RKO (cell line): ENCODE measurements around the gene ARHGAP8.
"Not testable (repeated sequence)": the region's sequence is repeated elsewhere in the genome, so short reads cannot be mapped to it uniquely, and the experiment has no call there.

Experiments
- DNase-seq: peaks from one replicate; pipeline ENCODE4 v3.0.0-alpha.2; 2016; ENCODE audit warnings: low spot score

The ARHGAP8 gene

DNA sequence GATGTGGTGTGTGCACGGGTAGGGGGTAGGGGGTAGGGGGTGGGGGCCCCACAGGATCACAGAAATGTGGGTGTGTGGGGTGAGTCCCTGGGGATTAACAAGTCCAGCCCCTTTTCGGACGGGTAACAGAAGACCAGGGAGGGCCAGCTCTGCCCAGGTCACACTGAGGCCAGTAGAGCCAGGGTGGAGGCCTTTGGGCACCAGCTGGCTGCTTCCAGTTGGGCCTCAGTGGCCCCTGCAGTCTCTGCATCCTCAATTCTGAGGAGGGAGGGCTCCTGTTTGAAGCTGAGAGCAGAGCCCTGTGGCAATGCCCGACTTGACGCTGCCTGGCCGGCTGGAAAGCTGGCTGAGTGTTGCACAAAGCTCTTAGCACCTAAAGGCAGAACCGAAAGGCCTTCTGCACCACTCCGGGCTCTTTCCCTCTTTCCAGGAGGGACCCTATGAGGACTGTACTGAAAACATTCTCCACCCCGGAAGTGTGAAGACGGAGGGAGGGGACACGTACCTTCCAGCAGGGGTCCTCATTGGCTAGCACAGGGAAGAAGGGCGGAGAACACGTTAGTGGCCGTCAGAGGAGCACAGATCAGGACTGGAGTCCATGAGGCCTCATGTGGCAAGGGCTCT is 137.0 kb downstream of the ARHGAP8 start:
- DNase-seq: no peak

DNA sequence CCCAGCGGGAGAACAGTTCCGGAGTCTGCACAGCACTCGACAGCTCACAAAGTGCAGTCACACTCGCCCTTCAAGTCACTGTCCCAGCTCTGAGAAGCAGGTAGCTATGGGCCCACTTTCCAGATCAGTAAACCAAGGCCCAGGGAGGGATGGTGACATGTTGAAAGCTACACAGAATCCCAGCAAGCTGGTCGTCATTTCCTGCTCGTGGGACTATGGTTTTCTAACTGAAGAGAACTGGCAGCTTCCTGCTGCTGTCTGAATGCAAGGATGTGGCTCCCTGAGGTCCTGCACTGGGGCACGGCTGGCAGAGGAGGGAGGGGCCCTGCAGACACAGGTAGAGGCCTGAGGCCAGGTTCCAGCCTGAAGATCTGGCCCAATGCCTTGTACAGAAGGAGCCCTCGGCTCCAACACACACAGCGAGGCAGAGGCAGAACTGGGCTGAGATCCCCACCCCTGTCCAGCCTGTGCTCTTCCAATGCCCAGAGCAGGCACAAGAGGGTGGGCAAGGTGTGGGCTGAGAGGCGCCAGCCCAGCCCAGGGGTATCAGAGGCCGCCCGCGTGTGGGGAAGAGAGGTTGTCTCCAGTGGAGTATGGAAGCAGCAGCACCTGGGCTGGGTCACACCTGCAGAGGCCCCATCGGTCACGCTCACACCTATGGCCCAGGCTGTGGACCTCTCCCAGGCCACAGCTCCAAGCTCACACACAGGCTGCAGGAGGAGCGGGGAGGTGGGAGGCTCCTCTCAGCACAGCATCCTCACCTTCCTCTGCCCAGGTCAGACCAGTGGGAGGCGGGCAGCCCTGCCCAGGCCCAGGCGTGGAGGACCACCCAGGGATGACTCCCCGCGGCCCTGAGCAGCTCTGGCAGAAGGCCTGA is 138.3 kb downstream of the ARHGAP8 start:
- no peak for DNase-seq

DNA sequence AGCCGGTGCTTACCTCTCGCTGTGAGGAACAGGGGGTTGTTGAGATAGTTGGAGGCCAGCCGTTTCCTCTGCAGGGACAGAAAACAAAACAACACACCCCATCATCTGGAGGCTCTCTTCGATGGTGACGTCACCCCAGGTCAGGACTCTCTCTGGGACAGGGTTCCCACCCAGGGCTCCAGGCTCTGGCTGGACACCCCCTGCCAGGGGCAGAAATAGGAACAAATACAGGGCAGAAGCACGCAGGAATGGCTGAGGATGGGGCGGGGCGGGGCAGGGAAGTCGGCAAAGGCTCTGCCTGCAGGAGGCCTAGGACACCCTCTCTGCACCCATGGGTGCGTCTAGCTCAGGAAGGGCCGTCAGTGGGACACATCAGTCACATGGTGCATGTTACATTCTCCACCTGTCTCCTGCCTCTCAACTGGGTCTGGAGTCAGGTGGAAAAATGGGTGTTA is 138.9 kb downstream of the ARHGAP8 start:
- DNase-seq: no peak

DNA sequence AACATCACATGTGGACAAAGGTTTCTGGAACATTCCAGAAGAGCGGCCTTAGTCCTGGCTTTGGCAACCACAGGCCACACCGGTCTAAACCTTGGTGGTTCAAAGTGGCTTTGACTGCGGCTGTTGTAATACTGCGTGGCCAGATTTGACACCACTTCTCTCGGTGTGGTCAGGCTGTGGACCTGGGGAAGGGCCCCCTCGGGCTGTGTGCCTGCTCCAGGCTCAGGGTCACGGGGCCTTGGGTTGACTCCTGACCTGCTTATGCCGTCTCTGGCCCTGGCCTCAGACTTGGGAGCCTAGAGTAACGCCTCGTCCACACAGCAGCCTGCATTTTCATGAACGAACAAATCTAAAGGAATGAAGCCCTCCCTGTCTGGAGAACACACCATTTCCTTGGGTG is 139.4 kb downstream of the ARHGAP8 start:
- DNase-seq: no peak

DNA sequence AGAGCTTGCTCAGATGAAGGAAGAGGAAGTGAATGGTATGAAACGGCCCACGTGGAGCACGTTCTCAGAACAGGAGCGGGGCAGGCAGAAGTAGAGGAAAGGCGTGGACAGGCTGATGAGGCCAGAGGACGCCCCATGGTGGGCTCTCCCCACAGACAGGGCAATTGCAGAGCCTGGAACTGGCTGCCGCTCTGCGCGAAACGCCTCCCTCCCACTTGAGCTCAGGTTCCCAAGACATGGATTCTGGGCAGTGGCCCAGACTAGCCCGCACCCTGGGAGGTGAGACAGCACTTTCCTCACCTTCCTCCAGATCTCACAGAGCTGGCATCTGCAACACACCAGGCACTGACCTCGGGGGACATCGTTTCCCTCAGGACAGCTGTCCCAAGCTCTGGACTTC is 139.9 kb downstream of the ARHGAP8 start:
- no peak for DNase-seq

DNA sequence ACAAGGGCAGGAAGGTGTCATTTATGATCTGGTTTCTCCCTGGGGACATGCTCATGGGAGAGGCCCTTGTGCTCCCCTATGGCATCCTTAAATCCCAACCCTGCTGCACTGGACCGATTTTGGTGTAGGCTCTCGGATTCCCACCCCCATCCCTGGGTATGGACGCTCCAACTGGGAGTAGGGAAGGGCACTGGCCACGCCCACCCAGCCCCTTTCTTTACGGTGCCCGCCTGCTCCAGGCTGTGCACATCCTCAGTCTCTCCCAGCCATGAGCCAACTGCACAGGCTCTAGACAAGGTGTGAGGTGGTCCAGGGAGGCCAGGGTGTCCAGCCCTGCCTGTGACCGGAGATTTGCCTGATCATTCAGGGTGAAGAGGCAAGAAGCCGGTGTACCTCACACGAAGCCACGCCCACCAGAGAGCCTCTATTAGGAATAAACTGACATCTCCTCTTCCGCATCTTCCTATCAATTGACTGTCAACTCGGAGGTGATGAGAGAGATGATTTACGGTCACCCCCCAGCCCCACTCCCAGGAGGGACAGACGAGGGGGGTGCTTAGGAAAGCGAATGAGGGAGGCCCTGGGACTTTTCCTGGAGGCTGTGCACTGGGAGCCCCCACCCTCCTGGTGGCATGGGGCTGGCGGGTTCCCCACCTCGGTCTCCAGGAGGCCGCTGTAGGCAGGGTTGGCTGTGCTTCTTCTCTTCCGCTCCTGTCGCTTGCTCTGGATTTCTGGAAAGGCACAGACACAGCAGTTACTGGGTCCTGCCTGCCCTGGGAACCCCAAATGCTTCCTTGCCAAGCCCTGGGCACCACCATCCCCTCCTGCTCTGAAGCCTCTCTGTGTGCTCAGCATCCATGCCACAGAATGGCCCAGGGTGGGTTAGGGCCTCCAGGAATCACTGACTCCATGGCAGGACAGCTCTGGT is 140.7 kb downstream of the ARHGAP8 start:
- no peak for DNase-seq

DNA sequence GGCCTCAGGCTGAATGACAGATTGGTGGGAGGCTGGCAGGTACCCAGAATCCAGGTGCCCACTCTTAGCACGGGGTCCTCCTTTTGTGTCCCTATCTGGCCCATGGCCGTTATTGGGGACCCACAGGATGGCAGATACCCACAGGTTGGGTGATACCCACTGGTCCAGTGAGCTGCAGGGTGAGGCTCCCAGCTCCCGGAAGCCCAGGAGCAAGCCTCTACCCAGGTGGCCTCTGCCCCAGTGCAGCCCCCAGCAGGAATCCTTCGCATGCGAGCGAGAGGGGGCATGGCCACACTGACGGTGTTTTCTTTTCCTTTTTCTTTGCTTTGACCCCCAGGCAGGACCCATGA is 141.3 kb downstream of the ARHGAP8 start:
- DNase-seq: no peak

DNA sequence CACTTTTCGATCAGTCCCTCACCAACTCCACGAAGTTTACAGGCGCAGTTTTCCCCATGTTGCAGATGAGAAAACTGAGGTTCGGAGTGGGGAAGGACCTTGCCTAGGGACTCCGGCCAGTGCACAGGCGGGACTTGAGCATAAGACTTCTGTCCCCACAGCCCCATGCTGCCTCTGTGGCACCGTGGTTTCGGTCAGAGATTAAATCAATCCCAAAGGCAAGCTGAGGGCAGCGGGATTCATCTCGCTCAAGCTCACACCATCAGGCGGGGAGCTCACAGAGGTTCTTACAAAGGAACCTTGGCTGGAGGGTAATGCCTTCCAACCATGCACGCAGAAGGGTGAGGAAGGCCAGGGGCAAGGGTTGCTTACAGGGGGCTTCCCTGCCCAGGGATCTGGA is 141.9 kb downstream of the ARHGAP8 start:
- DNase-seq: no peak

DNA sequence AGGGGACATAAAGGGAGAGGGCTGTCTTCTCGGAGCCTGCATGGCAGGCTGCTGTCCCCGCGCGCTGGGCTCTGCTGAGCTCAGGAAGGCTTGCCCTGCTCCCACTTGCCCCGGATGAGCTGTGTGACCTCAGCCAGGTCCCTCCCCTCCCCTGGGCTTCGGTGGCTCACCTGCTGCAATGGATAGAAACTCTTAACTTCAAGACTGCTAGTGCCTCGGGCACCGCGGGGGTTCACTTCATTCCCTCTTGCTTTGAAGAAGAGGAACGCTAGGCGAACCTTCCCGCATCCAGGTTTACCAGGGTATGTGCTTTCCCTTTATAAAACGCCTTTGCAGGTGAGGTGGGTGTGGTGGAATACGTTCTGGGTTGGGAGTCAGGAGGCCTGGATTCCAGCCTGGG is 142.4 kb downstream of the ARHGAP8 start:
- DNase-seq: no peak

DNA sequence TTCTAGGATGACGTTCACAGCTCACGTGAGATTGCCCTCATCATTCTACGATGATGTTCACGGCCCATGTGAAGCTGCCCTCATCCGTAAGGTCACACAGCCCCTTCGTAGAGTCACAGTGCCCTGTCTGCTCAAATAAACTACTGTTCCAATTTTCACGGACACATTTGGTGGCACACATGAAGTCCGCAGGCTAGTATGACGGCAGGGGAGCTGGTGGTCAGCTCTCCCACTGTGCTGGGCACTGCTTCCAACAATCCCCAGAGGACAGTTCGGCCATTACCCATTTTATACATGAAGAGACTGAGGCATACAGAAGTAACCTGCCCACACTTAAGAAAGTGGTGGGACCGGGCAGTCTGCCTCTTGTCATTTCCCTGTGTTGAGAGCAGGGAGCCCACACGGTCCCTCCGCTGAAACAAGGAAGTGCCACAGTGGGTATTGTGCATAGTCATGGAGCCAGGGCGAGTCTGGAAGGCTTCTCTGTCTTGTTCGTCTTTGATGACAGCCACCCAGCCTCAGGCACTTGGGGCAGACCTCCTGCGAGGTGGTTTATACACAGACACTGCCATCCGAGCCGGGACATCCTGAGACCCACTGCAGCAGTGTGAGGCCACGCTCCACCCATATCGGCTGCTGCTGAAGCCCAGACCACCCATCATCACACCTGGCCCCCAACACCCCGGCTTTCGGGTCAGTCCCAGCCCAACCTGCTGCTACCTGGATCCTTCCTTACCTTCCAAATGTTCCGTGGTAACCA is 143.1 kb downstream of the ARHGAP8 start:
- no peak for DNase-seq

DNA sequence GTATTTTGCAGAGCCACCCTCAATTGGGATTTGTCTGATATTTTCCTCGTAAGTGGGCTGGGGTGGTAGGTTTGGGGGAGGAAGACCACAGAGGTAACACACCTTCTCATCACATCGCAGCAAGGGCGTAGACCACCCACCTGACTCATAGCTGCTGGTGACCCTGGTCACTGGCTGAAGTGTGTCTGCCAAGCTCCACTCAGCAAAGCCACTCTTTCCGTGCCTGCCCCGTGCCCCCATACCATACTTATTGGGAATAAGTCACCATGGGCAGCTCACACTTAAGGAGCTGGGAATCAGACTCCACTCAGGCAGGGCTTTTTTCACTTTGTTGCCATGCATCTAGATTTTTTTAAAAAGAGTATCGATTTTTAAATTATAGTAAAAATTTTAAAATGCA is 145.9 kb downstream of the ARHGAP8 start:
- no peak for DNase-seq

DNA sequence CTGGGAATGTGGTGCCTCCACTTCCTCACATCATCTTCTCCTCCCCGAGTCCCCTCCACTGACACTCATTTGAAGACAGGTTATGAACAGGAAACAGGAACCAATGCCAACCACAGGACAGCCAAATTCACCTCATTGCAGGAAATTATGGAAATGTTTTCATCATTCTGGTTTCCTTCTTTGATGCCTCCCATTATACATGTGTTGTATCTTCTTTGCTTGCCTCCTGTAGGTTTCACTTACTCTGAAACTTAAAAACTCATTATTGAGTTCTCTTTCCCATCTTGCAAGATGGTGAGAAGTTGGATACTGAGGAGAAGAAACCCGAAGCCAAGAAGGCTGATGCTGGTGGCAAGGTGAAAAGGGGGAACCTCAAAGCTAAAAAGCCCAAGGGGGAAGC is 148.9 kb downstream of the ARHGAP8 start:
- no peak for DNase-seq

DNA sequence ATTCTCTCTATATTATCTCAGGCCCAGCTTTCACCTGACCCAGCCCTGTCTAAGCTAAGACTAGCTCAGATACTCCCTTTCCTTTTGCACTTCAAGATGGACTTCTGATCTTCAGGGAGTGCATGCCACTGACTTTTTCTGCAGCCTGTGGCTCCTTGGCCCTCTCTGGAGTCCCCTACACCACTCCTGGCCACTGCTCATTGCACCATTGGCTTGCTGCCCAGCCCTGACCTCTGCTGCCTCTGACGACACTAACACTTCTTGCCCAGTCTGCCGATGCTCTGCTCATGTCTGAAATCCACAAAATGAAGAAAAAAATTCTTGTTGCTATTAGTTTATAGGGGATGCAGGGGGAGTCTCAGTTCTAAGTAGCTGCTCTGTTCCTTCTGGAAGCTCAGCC is 150.8 kb downstream of the ARHGAP8 start:
- not testable (repeated sequence) for DNase-seq

DNA sequence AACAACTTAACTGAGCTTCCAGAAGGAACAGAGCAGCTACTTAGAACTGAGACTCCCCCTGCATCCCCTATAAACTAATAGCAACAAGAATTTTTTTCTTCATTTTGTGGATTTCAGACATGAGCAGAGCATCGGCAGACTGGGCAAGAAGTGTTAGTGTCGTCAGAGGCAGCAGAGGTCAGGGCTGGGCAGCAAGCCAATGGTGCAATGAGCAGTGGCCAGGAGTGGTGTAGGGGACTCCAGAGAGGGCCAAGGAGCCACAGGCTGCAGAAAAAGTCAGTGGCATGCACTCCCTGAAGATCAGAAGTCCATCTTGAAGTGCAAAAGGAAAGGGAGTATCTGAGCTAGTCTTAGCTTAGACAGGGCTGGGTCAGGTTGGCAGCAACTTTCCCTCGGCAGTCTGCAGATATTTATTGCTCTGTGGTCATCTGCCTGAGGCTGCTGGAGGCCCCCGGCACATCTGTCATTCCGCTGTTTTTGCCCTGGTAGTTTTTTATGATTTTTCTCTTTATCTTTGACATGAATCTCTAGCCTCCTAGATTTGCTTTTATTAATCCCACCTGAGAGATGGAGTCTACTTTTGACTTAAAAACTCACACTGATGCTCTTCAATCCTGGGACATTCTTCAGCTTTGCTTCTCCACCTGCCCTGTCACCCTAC is 152.2 kb downstream of the ARHGAP8 start:
- DNase-seq: not testable (repeated sequence)

DNA sequence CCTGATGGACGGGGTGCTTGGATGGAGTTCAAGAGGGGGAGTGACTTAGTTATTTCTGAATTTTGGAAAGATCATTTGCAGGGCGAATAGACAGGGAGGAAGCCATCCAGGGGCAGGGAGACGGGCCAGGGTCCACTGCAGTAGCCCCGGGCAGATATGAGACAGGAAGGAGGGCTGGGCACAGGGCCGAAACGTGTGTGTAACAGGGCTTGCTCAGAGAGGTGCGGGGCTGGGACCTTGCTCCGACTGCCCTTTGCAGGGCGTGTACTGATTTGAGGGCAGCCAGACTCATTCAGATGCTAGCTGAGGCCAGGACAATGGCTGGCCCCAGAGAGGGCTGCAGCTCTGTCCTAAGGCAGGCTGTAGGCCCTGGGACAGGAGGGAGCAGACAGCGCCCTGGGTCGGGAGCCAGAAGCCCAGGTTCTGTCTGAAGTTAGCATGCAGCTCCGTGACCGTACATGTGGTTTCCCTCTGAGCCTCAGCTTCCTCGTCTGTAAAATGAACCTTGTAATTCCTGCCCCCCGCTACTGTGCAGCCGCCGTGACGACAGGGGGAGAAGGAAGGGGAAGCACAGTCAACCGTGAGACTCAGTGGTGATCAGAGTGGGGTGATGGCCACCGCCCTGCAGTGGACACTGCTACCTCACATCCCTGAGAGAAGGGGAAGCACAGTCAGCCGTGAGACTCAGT is 154.0 kb downstream of the ARHGAP8 start:
- no peak for DNase-seq

DNA sequence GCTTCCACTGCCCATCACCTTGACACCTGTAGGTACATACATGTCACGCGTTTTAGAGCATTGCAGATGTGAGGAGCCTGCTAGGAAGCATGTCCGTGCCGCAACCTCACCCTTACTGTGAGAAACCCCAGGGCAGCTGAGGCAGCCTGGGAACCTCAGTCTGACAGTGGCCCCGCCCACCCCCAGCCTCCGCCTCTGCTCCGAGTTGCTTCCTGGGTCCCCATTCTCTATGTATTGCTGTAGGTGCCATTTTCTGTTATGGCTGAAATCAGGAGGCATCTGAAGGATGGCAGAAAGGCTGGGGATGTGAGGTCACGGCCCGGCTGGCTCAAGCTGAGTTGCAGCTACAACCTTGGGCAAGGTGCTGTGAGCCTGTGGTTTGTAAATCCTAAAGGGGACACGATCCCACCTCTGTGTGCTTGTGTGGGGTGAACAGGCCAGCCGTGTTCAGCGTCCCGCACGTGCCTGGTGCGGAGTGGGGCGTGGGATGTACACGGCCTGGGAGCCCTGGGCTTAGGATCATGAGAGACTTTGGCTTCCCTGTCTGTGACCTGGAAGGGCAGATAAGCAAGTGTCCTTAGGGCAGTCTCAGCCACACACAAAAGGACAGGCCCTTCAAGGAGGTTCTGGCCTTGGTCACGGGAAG is 154.7 kb downstream of the ARHGAP8 start:
- DNase-seq: no peak

DNA sequence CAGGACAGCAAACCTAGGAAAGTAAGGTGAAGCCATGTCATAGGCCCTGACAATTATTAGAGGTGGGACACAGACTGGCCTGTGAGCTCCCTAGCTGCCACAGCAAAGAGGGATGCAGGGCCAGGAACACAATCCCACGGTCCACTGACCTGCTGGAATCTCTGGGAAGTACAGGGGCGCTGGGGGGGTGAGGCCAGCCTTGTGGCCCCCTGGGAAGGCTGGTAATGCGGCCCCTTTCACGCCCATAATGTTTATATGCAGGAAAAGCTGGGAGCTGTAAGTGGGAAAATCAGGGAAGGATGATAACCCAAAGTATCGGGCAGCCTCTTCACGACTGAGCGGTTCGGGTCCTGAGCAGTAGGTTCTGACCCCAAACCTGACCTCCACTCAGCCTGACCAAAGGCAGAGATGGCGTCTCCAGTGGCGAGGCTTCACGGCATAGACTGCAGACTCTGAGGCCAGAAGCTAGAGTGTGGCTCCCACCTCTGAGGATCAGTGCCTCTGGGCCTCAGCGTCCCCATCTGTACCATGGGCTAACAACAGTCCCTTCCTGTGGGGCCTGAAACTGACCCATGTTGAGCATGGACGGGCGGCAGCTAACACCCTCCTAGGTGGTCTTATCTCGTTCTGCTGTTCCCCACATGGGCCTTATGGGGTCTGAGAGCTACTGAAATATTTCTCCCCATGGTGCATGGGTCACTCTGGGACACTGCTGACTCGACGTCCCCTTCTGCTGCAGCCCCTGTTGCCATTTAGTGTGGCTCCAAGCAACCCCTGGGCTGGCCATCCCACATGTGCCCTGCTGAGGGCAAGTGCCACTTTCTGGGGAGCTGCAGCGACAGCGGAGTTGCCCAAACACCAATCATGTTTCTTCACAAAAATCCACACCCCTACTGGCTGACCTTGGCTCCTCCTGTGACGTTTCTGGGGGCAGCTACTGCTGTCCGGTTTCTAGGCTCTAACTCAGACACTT is 155.7 kb downstream of the ARHGAP8 start:
- no peak for DNase-seq

DNA sequence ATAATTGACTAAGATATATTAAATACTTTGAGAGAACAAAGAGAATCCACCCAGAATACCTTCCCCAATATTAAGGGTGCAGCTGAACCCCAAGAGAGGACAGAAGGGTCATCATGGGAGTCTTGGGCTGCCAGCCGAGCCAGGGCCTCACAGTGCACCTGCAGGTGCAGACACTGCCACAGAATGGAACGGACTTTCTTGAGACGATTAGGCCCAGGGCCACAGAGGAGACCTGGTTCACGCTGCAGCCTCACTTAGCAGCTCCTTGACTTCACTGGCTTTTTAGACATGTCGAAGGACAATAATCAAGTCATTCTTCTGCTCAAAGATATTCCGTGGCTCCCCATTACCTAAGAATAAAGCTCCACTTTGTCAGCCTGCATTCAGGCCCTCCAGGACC is 156.9 kb downstream of the ARHGAP8 start:
- DNase-seq: no peak
